Measurements from ENCODE around the gene TMEM213.

Gene TMEM213

DNA sequence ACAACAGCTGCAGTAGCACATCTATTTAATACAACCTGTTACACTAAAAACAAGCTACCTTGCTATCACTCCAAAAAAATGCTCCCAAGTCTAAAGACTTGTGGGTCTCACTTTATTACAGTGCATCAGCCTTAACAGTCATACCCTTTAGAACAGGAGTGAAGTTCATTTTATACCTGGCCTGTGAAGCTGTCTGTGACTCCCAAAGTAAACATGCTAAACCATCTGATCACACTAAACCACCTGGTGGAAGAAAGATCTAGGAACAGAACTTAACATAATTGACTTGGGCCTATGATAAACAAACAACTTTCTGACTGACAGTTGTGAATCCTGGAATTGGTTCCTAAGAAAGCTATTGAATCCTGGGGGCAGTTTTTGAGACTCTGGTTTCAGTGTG lies 81.1 kb downstream of the TMEM213 start:
- no peak overlapping the region for H3K9ac ChIP-seq (ENCODE audit: low read depth, low read length, poor library complexity)
- H4K8ac ChIP-seq (ENCODE audit: low read depth, low read length) = no peak overlapping the region
- H3K27me3 ChIP-seq (ENCODE audit: control insufficient read depth in 3 of 3, insufficient read depth in 3 of 3, low read depth in 1 of 3, low read length in 3 of 3) = no peaks in the 10 kb centered on the region
- H3K4me3 ChIP-seq (ENCODE audit: low read length in 2 of 2) = no peak overlapping the region
- DNase-seq (ENCODE audit: low spot score) = no peak
- no peak overlapping the region for H2AFZ ChIP-seq (ENCODE audit: low read length)
- no peak overlapping the region for H2BK15ac ChIP-seq (ENCODE audit: low read length)
- H3K36me3 ChIP-seq (replicated peaks in 1 of 2; ENCODE audit: control insufficient read depth in 2 of 2, insufficient read depth in 2 of 2, low read length in 2 of 2) = peaks cover 7 to 87% of the 10 kb centered on the region in 2 donors
- H3K4ac ChIP-seq (ENCODE audit: low read length) = no peak overlapping the region
- H4K91ac ChIP-seq (ENCODE audit: low read depth, low read length, poor library complexity) = no peak overlapping the region
- no peaks in the 10 kb centered on the region for H3K79me1 ChIP-seq (ENCODE audit: low read depth, low read length)
- no peak overlapping the region for H3K23ac ChIP-seq (ENCODE audit: low read depth, low read length, poor library complexity)
- no peak overlapping the region for H2AK5ac ChIP-seq (ENCODE audit: low read depth, low read length)
- no peak overlapping the region for H3K4me2 ChIP-seq (ENCODE audit: insufficient read depth, low read length, poor library complexity, severe bottlenecking)
- H2BK5ac ChIP-seq (ENCODE audit: low read length) = no peak overlapping the region
- no peak overlapping the region for H2BK12ac ChIP-seq (ENCODE audit: low read length)
- H3K14ac ChIP-seq (ENCODE audit: low read length) = no peak overlapping the region
- H3K27ac ChIP-seq (replicated peaks; ENCODE audit: low read length) = no peak overlapping the region
- H3K18ac ChIP-seq (ENCODE audit: low read length) = no peak overlapping the region
- no peaks in the 10 kb centered on the region for H3K4me1 ChIP-seq (ENCODE audit: control insufficient read depth in 2 of 2, insufficient read depth in 1 of 2, low read depth in 1 of 2, low read length in 2 of 2)
- H2BK120ac ChIP-seq (ENCODE audit: low read depth, low read length) = no peak overlapping the region
- peaks cover 0 to 3% of the 10 kb centered on the region in 2 donors for H3K9me3 ChIP-seq (replicated peaks in 1 of 2; ENCODE audit: control insufficient read depth in 2 of 2, insufficient read depth in 1 of 2, low read depth in 1 of 2, low read length in 2 of 2)

DNA sequence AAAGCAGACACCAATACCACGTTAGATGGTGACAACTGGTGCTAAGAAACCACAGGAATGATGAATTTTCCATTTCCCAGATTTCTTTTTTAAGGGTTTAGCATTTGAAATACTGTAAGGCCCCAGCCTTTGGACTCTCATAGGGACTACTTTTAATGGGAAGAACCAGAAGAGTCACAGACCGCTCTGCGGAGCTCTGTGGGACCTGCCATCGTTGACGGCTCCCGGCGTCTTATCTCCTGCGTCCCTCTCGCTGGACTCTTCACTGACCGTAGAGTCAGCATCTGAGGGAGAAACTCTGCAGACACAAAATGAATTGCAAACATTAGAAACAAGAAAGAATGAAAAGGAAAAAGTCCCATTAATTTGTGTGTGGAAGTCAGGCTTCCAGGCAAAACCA lies 81.6 kb downstream of the TMEM213 start:
- no peak overlapping the region for H4K8ac ChIP-seq (ENCODE audit: low read depth, low read length)
- no peak overlapping the region for H2AFZ ChIP-seq (ENCODE audit: low read length)
- no peak overlapping the region for H3K4ac ChIP-seq (ENCODE audit: low read length)
- no peak overlapping the region for H2BK12ac ChIP-seq (ENCODE audit: low read length)
- no peak overlapping the region for H3K14ac ChIP-seq (ENCODE audit: low read length)
- H2BK120ac ChIP-seq (ENCODE audit: low read depth, low read length) = no peak overlapping the region
- no peaks in the 10 kb centered on the region for H3K79me1 ChIP-seq (ENCODE audit: low read depth, low read length)
- peaks cover 7 to 90% of the 10 kb centered on the region in 2 donors for H3K36me3 ChIP-seq (replicated peaks in 1 of 2; ENCODE audit: control insufficient read depth in 2 of 2, insufficient read depth in 2 of 2, low read length in 2 of 2)
- DNase-seq (ENCODE audit: low spot score) = no peak
- H3K27ac ChIP-seq (replicated peaks; ENCODE audit: low read length) = no peak overlapping the region
- no peak overlapping the region for H2BK5ac ChIP-seq (ENCODE audit: low read length)
- no peak overlapping the region for H3K23ac ChIP-seq (ENCODE audit: low read depth, low read length, poor library complexity)
- WGBS, 2 donors (ENCODE audit: extremely low coverage in 2 of 2, insufficient read length in 2 of 2, insufficient replicate concordance in 1 of 2) = no CpG with 5 or more reads among the region's 10 CpGs
- no peak overlapping the region for H4K91ac ChIP-seq (ENCODE audit: low read depth, low read length, poor library complexity)
- H3K4me1 ChIP-seq (ENCODE audit: control insufficient read depth in 2 of 2, insufficient read depth in 1 of 2, low read depth in 1 of 2, low read length in 2 of 2) = no peaks in the 10 kb centered on the region
- H2AK5ac ChIP-seq (ENCODE audit: low read depth, low read length) = no peak overlapping the region
- no peaks in the 10 kb centered on the region for H3K27me3 ChIP-seq (ENCODE audit: control insufficient read depth in 3 of 3, insufficient read depth in 3 of 3, low read depth in 1 of 3, low read length in 3 of 3)
- H3K4me2 ChIP-seq (ENCODE audit: insufficient read depth, low read length, poor library complexity, severe bottlenecking) = no peak overlapping the region
- H3K9me3 ChIP-seq (replicated peaks in 1 of 2; ENCODE audit: control insufficient read depth in 2 of 2, insufficient read depth in 1 of 2, low read depth in 1 of 2, low read length in 2 of 2) = peaks cover 0 to 3% of the 10 kb centered on the region in 2 donors
- H3K9ac ChIP-seq (ENCODE audit: low read depth, low read length, poor library complexity) = no peak overlapping the region
- H3K4me3 ChIP-seq (ENCODE audit: low read length in 2 of 2) = no peak overlapping the region
- H3K18ac ChIP-seq (ENCODE audit: low read length) = no peak overlapping the region
- H2BK15ac ChIP-seq (ENCODE audit: low read length) = no peak overlapping the region

DNA sequence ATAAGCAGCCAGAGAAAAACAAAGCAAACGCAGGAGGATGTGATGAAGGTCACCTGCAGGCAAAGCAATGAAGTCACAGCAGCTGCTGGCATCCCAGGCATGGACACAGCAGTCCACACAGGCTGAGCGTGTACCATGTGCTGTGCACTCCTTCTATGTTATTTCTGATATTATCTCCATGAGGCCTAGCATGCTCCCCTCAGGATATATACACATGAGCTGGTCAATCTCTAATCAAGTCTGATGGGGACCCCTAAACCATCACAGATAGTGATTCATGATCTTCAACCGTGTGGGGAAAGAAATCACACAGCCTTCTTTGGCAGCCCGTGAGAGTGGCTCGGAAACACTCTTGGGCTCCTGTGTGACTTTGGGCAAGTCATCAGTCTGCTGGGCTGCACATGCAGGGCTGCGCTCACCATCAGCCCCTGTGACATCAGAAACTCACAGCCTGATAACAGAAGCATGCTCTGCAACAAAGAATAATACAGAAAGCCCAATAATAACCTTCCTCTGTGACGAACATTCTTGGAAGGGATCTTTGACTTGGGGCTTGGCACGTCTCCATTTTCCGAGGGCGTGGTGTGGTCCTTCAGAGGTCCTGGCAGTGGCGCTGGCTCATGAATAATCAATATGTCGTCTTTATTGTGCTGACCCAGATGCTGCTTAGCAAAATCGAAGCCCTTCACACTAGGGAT lies 83.2 kb downstream of the TMEM213 start:
- Histone ChIP-seq H4K8ac (ENCODE audit: low read depth, low read length) (no peak overlapping the region), H3K79me1 (ENCODE audit: low read depth, low read length) (no peaks in the 10 kb centered on the region), H4K91ac (ENCODE audit: low read depth, low read length, poor library complexity) (no peak overlapping the region), H3K36me3 (replicated peaks in 1 of 2; ENCODE audit: control insufficient read depth in 2 of 2, insufficient read depth in 2 of 2, low read length in 2 of 2) (peaks cover 7 to 79% of the 10 kb centered on the region in 2 donors), H3K27ac (replicated peaks; ENCODE audit: low read length) (no peak overlapping the region), H3K9ac (ENCODE audit: low read depth, low read length, poor library complexity) (no peak overlapping the region), H2BK5ac (ENCODE audit: low read length) (no peak overlapping the region), H3K4me2 (ENCODE audit: insufficient read depth, low read length, poor library complexity, severe bottlenecking) (no peak overlapping the region), H2BK12ac (ENCODE audit: low read length) (no peak overlapping the region), H3K23ac (ENCODE audit: low read depth, low read length, poor library complexity) (no peak overlapping the region), H2BK15ac (ENCODE audit: low read length) (no peak overlapping the region), H3K27me3 (ENCODE audit: control insufficient read depth in 3 of 3, insufficient read depth in 3 of 3, low read depth in 1 of 3, low read length in 3 of 3) (no peaks in the 10 kb centered on the region), H2AK5ac (ENCODE audit: low read depth, low read length) (no peak overlapping the region), H3K9me3 (replicated peaks in 1 of 2; ENCODE audit: control insufficient read depth in 2 of 2, insufficient read depth in 1 of 2, low read depth in 1 of 2, low read length in 2 of 2) (peaks cover 0 to 3% of the 10 kb centered on the region in 2 donors), H3K14ac (ENCODE audit: low read length) (no peak overlapping the region), H3K18ac (ENCODE audit: low read length) (no peak overlapping the region), H2BK120ac (ENCODE audit: low read depth, low read length) (no peak overlapping the region), H3K4ac (ENCODE audit: low read length) (no peak overlapping the region), H3K4me3 (ENCODE audit: low read length in 2 of 2) (no peak overlapping the region), H3K4me1 (ENCODE audit: control insufficient read depth in 2 of 2, insufficient read depth in 1 of 2, low read depth in 1 of 2, low read length in 2 of 2) (no peaks in the 10 kb centered on the region), H2AFZ (ENCODE audit: low read length) (no peak overlapping the region)
- no CpG with 5 or more reads among the region's 13 CpGs for WGBS, 2 donors (ENCODE audit: extremely low coverage in 2 of 2, insufficient read length in 2 of 2, insufficient replicate concordance in 1 of 2)
- DNase-seq (ENCODE audit: low spot score) = no peak

DNA sequence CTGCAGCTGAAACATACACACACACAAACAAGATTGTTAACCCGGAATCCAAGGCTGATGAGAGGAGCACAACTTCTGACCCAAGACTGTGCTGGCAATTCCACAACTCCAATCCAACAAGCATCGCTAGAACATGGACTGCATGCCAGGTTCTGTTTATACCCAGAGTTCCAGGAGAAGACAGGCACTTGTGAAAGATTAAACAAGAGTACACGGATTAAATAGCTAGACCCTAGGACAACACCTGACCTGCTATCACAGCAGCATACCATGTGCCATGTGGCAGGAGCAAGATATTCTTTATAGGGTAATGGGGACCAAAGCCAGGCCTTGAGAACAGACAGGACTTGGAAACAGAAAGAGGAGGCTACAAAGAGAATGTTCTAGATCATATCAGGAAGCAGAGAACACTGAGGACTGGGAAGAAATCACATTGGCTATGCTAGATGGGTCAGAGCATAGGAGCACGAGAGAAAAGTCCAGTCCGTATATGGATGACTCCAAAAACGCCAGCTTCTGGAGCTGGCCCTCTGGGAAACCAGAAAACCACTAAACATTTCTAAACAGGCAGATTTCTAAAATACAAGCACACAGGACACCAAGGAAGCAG lies 83.9 kb downstream of the TMEM213 start:
- Histone ChIP-seq H2AFZ (ENCODE audit: low read length) (no peak overlapping the region), H2BK120ac (ENCODE audit: low read depth, low read length) (no peak overlapping the region), H2BK15ac (ENCODE audit: low read length) (no peak overlapping the region), H2AK5ac (ENCODE audit: low read depth, low read length) (no peak overlapping the region), H3K9ac (ENCODE audit: low read depth, low read length, poor library complexity) (no peak overlapping the region), H3K4ac (ENCODE audit: low read length) (no peak overlapping the region), H2BK12ac (ENCODE audit: low read length) (no peak overlapping the region), H3K18ac (ENCODE audit: low read length) (no peak overlapping the region), H3K27me3 (ENCODE audit: control insufficient read depth in 3 of 3, insufficient read depth in 3 of 3, low read depth in 1 of 3, low read length in 3 of 3) (no peaks in the 10 kb centered on the region), H3K4me1 (ENCODE audit: control insufficient read depth in 2 of 2, insufficient read depth in 1 of 2, low read depth in 1 of 2, low read length in 2 of 2) (no peaks in the 10 kb centered on the region), H3K9me3 (replicated peaks in 1 of 2; ENCODE audit: control insufficient read depth in 2 of 2, insufficient read depth in 1 of 2, low read depth in 1 of 2, low read length in 2 of 2) (peaks cover 0 to 3% of the 10 kb centered on the region in 2 donors), H3K14ac (ENCODE audit: low read length) (no peak overlapping the region), H3K79me1 (ENCODE audit: low read depth, low read length) (no peaks in the 10 kb centered on the region), H4K8ac (ENCODE audit: low read depth, low read length) (no peak overlapping the region), H3K23ac (ENCODE audit: low read depth, low read length, poor library complexity) (no peak overlapping the region), H4K91ac (ENCODE audit: low read depth, low read length, poor library complexity) (no peak overlapping the region), H3K27ac (replicated peaks; ENCODE audit: low read length) (no peak overlapping the region), H3K4me2 (ENCODE audit: insufficient read depth, low read length, poor library complexity, severe bottlenecking) (no peak overlapping the region), H3K36me3 (replicated peaks in 1 of 2; ENCODE audit: control insufficient read depth in 2 of 2, insufficient read depth in 2 of 2, low read length in 2 of 2) (peaks cover 7 to 73% of the 10 kb centered on the region in 2 donors), H2BK5ac (ENCODE audit: low read length) (no peak overlapping the region), H3K4me3 (ENCODE audit: low read length in 2 of 2) (no peak overlapping the region)
- no peak for DNase-seq (ENCODE audit: low spot score)
- no CpG with 5 or more reads among the region's 6 CpGs for WGBS, 2 donors (ENCODE audit: extremely low coverage in 2 of 2, insufficient read length in 2 of 2, insufficient replicate concordance in 1 of 2)
